Measurements from ENCODE around the gene SIRT2.

The SIRT2 gene

GRCh38 chr19:38845374-38846024 lies 53.9 kb downstream of the SIRT2 start:
- no peak for DNase-seq (ENCODE audit: low read depth in 2 of 2)

- DNase-seq (ENCODE audit: low read depth in 2 of 2) = no peak
Observed at GRCh38 chr19:38844093-38844686, 55.2 kb downstream of the SIRT2 start.

- no peak for DNase-seq (ENCODE audit: low read depth in 2 of 2)
Observed at GRCh38 chr19:38843175-38843758, 56.2 kb downstream of the SIRT2 start.

- peak; percentile 53 to 60 for DNase-seq (ENCODE audit: low read depth in 2 of 2)
Observed at GRCh38 chr19:38842439-38843174, 56.8 kb downstream of the SIRT2 start.

- no peak for DNase-seq (ENCODE audit: low read depth in 2 of 2)
Observed at GRCh38 chr19:38841787-38842438, 57.5 kb downstream of the SIRT2 start.

- no peak for DNase-seq (ENCODE audit: low read depth in 2 of 2)
Observed at GRCh38 chr19:38841180-38841766, 58.1 kb downstream of the SIRT2 start.

- DNase-seq (ENCODE audit: low read depth in 2 of 2) = no peak
Observed at GRCh38 chr19:38840583-38840968, 58.8 kb downstream of the SIRT2 start.

GRCh38 chr19:38839816-38840582 lies 59.4 kb downstream of the SIRT2 start:
- DNase-seq (ENCODE audit: low read depth in 2 of 2) = no peak

GRCh38 chr19:38838986-38839761 lies 60.2 kb downstream of the SIRT2 start:
- no peak for DNase-seq (ENCODE audit: low read depth in 2 of 2)

- DNase-seq (ENCODE audit: low read depth in 2 of 2) = peak; percentile 52 to 59
Observed at GRCh38 chr19:38838208-38838985, 61.0 kb downstream of the SIRT2 start.

- DNase-seq (ENCODE audit: low read depth in 2 of 2) = no peak
Observed at GRCh38 chr19:38837656-38838121, 61.7 kb downstream of the SIRT2 start.

- DNase-seq (ENCODE audit: low read depth in 2 of 2) = no peak
Observed at GRCh38 chr19:38836983-38837626, 62.3 kb downstream of the SIRT2 start.

- no peak for DNase-seq (ENCODE audit: low read depth in 2 of 2)
Observed at GRCh38 chr19:38836159-38836982, 63.0 kb downstream of the SIRT2 start.

GRCh38 chr19:38834590-38834989 lies 64.8 kb downstream of the SIRT2 start:
- no peak for DNase-seq (ENCODE audit: low read depth in 2 of 2)

- DNase-seq (ENCODE audit: low read depth in 2 of 2) = no peak
Observed at GRCh38 chr19:38834104-38834490, 65.3 kb downstream of the SIRT2 start.

- DNase-seq (ENCODE audit: low read depth in 2 of 2) = no peak
Observed at GRCh38 chr19:38833092-38833425, 66.4 kb downstream of the SIRT2 start.

GRCh38 chr19:38831142-38831605 lies 68.2 kb downstream of the SIRT2 start:
- DNase-seq (ENCODE audit: low read depth in 2 of 2) = peak in 1 of 2 donors; percentile 16
